HepG2 (cell line): ENCODE measurements around the gene TMIGD3.

Source experiments
- JUN ChIP-seq: sonication (generic); formaldehyde crosslinking; IDR thresholded peaks from 2 replicates; pipeline ENCODE4 v1.4.0; 2020; ENCODE audit warnings: mild to moderate bottlenecking, missing genetic modification reagents
- TCF7 ChIP-seq: sonication (generic); IDR thresholded peaks from 2 replicates; pipeline ENCODE4 v1.6.1; 2016; ENCODE audit warnings: antibody characterized with exemption, low read depth
- ZFP36L2 ChIP-seq: sonication (generic); formaldehyde crosslinking; IDR thresholded peaks from 2 replicates; pipeline ENCODE4 v1.4.0; 2020; ENCODE audit warnings: missing genetic modification reagents
- TF ChIP-seq, protein P1 (sequence below): sonication (generic); formaldehyde crosslinking; IDR thresholded peaks from 2 replicates; pipeline ENCODE4 v1.4.0; 2020; ENCODE audit warnings: missing genetic modification reagents

GRCh38 chr1:111453706-111454105 is 49.7 kb downstream of the TMIGD3 start:
- TF ChIP-seq JUN (no peak), ZFP36L2 (CRISPR knock-in tag) (no peak), TCF7 (no peak)
- TF ChIP-seq, protein P1, sequence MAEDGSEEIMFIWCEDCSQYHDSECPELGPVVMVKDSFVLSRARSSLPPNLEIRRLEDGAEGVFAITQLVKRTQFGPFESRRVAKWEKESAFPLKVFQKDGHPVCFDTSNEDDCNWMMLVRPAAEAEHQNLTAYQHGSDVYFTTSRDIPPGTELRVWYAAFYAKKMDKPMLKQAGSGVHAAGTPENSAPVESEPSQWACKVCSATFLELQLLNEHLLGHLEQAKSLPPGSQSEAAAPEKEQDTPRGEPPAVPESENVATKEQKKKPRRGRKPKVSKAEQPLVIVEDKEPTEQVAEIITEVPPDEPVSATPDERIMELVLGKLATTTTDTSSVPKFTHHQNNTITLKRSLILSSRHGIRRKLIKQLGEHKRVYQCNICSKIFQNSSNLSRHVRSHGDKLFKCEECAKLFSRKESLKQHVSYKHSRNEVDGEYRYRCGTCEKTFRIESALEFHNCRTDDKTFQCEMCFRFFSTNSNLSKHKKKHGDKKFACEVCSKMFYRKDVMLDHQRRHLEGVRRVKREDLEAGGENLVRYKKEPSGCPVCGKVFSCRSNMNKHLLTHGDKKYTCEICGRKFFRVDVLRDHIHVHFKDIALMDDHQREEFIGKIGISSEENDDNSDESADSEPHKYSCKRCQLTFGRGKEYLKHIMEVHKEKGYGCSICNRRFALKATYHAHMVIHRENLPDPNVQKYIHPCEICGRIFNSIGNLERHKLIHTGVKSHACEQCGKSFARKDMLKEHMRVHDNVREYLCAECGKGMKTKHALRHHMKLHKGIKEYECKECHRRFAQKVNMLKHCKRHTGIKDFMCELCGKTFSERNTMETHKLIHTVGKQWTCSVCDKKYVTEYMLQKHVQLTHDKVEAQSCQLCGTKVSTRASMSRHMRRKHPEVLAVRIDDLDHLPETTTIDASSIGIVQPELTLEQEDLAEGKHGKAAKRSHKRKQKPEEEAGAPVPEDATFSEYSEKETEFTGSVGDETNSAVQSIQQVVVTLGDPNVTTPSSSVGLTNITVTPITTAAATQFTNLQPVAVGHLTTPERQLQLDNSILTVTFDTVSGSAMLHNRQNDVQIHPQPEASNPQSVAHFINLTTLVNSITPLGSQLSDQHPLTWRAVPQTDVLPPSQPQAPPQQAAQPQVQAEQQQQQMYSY, result no peak
